T-helper 2 cell treated with Interferon-gamma antibody and Interleukin-4, amounts not matched to agents 100 ng/mL and 5 ng/mL, for 36 hours (primary cell): Measurements from ENCODE around the gene MLC1. TPM values are rescaled to one million over a fixed set of nuclear protein-coding genes. Genes with fewer than 3 reads are reported as not detected.
"Not testable (repeated sequence)": the region's sequence is repeated elsewhere in the genome, so short reads cannot be mapped to it uniquely, and the experiment has no call there.

Experiments
- intact Hi-C: fragments of 100-400 bp; cut with micrococcal nuclease; formaldehyde crosslinking; loops from one replicate; pipeline ENCODE4 v1.15.1; 2023
- total RNA-seq: library from RNA; stranded (reverse); gene quantifications from 2 replicates; pipeline ENCODE4 v1.2.3, GENCODE V29; 2022

Gene MLC1
- total RNA-seq, 1 donor from 2014 or later = 0.32 TPM

GRCh38 chr22:50104141-50104544, 18.9 kb upstream of the MLC1 start:
- intact Hi-C loops = no loop called here

DNA sequence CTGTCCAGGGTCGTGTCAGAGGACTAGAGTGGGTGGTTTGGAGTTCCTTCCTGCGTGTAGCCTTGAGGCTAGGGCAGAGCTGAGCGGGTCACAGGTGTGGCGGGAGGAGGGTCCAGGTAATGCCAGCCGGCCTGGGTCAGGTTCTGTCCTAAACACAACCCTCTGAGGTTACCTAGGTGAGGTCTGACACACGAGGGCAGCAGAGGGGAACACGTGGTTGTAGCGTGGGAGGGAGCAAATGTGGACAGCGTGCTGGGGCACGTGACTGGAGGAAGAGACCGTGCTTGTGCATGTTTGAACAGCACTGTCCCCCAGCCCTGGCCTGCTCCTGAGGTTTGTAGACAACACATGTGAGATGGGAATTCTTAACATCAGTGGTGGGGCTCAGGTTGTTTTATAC, 17.7 kb upstream of the MLC1 start:
- intact Hi-C loops = no loop called here

GRCh38 chr22:50101870-50102565, 16.8 kb upstream of the MLC1 start:
- intact Hi-C loops = no loop called here

GRCh38 chr22:50098052-50098451, 12.8 kb upstream of the MLC1 start:
- intact Hi-C loops = no loop called here

- intact Hi-C loops = no loop called here
These were observed 7.1 kb upstream of the MLC1 start for GRCh38 chr22:50092342-50092741.

DNA sequence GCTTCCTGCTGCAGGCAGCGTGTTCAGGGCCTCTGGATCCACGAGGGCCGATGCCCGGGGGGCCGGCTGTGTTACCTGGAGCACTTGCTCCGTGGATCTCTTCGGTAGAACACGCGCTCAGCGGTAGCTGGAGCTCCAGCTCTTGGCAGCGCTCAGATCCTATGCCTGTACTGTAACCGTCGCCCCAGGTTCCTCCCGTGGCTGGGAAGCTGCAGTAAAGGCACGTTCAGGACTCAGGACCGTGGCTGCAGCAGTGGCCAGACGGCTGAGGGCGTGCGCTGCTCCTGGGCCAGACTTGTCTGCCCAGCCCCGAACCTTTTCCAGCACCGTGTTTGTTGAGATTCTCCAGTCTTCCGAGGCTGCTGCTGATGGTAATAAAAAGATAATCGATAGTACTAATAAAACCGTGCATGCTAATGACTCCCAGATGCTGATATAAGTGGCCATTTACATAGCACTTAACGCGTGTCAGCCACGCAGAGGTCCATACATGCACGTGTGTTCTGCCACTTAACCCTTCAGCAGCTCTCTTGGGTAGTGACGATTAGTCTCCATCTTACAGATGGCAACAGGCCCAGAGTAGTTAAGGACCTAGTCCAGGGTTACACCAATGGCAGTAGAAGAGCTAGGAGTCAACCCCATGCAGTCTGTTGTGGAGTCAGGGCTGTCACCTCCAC, 6.0 kb upstream of the MLC1 start:
- intact Hi-C loops = no loop called here

DNA sequence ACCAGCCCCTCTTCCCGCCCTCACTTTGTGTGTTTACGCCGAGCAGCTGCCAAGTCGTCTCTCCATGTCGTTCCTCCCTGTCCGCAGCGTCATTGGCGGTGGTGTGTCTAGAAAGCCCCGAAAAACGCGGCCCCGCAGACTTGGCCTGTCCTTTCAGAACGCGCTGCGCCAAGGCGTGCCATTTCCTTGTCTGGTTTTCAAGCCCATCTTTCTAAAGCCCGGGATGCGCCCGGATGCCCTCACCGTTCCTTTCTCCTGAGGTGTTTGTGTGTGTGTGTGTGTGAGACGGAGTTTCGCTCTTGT, 5.1 kb upstream of the MLC1 start:
- intact Hi-C loops = no loop called here

DNA sequence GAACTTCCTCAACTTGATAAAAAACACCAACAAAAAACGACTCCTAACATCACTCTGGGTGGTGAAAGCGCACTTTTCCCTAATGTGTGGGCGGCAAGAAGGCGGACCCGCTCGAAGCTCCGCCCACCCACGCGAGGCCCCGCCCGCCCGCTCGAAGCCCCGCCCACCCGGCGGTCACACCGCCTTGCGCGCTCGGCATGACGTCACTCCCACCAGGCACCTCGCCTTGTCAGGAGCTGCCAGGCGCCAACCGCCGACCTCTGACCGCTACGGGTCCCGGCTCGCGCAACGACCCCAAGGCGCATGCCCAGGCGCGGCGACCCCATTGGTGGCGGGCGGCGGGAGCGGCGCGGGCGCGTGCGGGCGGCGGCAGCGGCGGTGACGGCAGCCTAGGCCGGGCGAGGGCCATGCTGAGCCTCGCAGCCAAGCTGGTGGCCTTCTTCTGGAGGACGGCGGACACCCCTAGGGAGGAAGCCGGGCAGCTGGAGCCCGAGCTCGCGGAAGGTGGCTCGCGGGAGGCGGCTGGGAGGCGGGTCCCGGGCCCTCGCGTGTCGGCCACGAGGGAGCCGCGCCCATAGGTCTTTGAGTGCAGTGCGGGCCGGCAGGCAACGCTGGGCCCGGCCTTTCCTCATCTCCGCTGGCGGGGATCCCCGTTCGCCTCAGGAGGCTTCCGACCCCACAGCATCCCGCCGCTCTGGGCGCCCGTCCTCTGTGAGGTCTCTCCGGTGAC, 4.6 kb upstream of the MLC1 start, which contains the start of gene MOV10L1:
TSS of gene MOV10L1 (plus strand) at position 325 of the 730 bp plus-strand sequence. CDS start at position 408, 83 bp downstream.
- intact Hi-C loops = no loop called here

DNA sequence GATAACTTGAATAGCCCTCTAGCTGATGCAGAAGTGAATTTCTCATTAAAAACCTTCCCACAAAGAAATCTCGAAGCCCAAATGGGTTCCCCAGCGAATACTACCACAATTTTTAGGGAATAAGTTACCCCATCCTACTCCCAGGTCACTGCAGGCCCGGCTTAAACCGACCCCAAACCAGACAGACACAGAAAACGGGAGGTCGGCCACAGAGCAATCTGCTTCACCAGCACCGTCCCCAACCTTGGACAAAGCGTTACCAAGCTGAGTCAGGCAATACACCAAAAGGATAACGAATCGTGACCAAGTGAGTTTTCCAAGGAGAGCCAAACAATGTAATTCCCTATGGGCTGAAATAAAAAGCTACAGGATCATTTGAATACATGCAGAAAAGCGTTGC, 4.0 kb upstream of the MLC1 start:
- intact Hi-C loops = no loop called here

DNA sequence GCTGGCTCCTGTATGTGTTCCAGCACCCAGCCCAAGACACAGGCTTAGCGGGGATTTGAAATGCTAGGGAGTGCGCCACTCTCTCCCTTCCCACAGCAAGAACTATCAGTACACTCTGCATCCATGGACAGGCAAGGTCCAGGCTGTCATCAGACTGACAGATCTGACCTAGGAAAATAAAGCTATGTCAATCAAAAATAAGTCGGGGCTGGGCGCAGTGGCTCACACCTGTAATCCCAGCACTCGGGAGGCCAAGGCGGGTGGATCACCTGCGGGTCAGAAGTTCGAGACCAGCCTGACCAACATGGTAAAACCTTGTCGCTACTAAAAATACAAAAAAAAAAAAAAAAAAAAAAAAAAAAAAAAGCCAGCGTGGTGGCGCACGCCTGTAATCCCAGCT, 2.9 kb upstream of the MLC1 start:
- intact Hi-C loops = no loop called here

- intact Hi-C loops = no loop called here
These were observed 2.4 kb upstream of the MLC1 start for GRCh38 chr22:50087646-50088045.

GRCh38 chr22:50086975-50087374, 1.7 kb upstream of the MLC1 start:
- intact Hi-C loops = not testable (repeated sequence)

GRCh38 chr22:50086526-50086925, 1.3 kb upstream of the MLC1 start:
- intact Hi-C loops = no loop called here

- intact Hi-C loops = no loop called here
These were observed 608 bp downstream of the MLC1 start for GRCh38 chr22:50084614-50085021.

- intact Hi-C loops = no loop called here
These were observed 1.1 kb downstream of the MLC1 start for GRCh38 chr22:50084080-50084477.

GRCh38 chr22:50083462-50084079, 1.7 kb downstream of the MLC1 start:
- intact Hi-C loops = no loop called here

DNA sequence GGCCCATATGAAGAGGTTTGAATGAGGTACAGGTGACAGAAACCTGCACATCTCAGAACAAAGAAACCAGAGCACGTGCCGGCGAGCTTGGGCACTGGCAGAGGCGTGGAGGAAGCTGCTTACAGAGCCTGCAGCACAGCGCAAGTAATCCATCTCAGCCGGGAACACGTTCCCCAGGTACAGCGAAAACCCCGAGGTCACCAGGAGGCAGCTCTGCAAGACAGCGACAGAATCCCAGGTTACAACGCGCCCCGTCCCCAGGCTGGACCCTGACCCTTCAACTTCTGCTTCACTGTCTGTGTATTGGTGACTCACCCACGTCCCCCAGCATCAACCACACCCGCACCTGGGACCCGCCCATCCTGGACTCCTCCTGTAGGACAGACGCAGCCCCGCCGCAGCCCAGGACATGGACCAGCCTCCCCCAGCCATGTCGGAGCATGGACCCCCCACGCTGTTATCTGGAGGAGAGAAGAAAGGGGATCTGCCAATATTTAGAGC, 2.2 kb downstream of the MLC1 start:
- intact Hi-C loops = no loop called here

- intact Hi-C loops = no loop called here
These were observed 3.0 kb downstream of the MLC1 start for GRCh38 chr22:50082197-50082715.

- intact Hi-C loops = no loop called here
These were observed 3.6 kb downstream of the MLC1 start for GRCh38 chr22:50081426-50082196.

- intact Hi-C loops = no loop called here
These were observed 5.2 kb downstream of the MLC1 start for GRCh38 chr22:50080077-50080465.

DNA sequence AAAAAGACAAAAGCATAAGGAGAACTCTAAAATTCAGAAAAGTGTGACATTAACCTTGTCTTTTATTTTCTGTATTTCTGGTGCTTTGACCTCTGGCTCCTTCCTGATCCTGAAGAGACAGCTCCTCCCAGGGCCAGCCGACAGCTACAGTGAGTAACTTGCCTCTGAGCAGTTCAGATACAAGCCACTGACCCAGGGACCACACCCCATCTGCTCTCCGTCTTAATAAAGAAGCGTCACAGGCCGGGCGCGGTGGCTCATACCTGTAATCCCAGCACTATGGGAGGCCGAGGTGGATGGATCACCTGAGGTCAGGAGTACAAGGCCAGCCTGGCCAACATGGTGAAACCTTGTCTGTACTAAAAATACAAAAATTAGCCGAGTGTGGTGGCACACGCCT, 6.5 kb downstream of the MLC1 start:
- intact Hi-C loops = no loop called here
